B cell (primary cell): ENCODE measurements around the gene RNF149.

Source experiments
- EZH2 ChIP-seq: IDR thresholded peaks from 2 replicates; pipeline ENCODE4 v1.6.1; 2012; ENCODE audit warnings: borderline replicate concordance, low read depth, mild to moderate bottlenecking, moderate library complexity, low read length; ENCODE audit not compliant: insufficient read depth, poor library complexity, severe bottlenecking
- TF ChIP-seq, protein P1 (sequence below): fragments of 200-600 bp; IDR thresholded peaks from one replicate; pipeline ENCODE4 v1.8.0; 2022; ENCODE audit warnings: antibody characterized with exemption, mild to moderate bottlenecking

DNA sequence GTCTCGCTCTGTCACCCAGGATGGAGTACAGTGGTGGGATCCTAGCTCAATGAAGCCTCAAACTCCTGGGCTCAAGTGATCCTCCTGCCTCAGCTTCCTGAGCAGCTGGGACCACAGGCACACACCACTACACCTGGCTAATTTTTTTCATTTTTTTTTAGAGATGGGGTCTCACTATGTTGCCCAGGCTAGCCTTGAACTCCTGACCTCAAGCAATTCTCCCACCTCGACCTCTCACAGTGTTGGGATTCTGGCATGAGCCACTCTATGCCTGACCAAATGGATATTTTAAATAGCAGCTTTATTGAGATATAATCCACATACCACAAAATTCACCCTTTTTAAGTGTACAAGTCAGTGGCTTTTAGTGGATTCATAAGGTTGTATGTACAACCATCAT is 11.1 kb downstream of the RNF149 start:
- TF ChIP-seq, protein P1, sequence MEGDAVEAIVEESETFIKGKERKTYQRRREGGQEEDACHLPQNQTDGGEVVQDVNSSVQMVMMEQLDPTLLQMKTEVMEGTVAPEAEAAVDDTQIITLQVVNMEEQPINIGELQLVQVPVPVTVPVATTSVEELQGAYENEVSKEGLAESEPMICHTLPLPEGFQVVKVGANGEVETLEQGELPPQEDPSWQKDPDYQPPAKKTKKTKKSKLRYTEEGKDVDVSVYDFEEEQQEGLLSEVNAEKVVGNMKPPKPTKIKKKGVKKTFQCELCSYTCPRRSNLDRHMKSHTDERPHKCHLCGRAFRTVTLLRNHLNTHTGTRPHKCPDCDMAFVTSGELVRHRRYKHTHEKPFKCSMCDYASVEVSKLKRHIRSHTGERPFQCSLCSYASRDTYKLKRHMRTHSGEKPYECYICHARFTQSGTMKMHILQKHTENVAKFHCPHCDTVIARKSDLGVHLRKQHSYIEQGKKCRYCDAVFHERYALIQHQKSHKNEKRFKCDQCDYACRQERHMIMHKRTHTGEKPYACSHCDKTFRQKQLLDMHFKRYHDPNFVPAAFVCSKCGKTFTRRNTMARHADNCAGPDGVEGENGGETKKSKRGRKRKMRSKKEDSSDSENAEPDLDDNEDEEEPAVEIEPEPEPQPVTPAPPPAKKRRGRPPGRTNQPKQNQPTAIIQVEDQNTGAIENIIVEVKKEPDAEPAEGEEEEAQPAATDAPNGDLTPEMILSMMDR = no peak
- no peak for TF ChIP-seq EZH2
